SKM-1 treated with dmso at 0.1 percent for 144 hours (cell line): ENCODE measurements around the gene LDLRAD4.

Experiments used
- DNase-seq: peaks from one replicate; lab custom pipeline; 2025; ENCODE audit not compliant: unreplicated experiment; lab: John Stamatoyannopoulos, UW

Gene LDLRAD4

GRCh38 chr18:13380691-13381070 is 162.1 kb downstream of the LDLRAD4 start:
- no peak for DNase-seq

GRCh38 chr18:13381331-13381730 is 162.8 kb downstream of the LDLRAD4 start:
- DNase-seq: no peak

GRCh38 chr18:13381944-13382365 is 163.4 kb downstream of the LDLRAD4 start:
- no peak for DNase-seq

GRCh38 chr18:13382366-13382953 is 163.9 kb downstream of the LDLRAD4 start:
- no peak for DNase-seq

DNA sequence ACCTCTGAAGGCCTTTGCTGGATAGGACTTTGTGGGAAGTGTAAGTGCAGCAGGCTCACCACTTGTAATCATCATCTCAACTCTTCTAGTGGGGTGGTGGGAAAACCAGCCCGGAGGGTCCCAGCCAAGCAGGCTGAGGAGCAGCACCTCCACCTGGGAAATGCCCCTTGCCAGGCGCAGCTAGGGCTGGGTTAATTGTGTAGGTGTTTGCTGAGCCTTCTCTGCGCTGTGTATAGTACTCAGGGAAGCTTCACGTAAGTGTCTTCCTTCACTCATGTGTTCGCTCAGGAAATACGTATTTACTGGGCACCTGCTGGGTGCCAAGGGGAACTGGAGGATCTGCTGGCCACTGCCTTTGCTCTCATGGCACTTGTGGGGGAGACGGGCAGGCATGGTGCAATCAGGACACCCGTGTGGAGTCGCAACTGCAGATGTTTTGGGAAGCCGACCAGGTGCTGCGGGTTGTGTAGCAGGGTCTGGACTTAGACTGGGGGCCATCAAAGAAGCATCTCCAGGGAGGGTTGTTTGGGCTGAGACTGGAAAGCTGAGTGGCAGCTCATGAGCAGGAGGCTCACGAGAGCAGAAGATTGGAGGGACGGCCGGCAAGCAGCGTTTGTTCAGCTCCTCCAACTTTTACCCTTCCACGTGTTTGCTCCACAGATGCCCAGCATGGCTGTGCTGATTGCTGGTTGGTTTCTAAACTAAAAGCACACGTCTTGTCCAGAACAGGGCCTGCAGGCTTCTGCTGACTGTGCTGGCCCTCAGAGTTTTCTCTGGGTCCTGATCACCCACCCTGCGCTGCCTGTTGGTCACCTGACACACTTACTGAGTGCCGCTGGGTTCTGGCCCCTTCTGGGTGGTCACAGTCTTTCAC is 164.6 kb downstream of the LDLRAD4 start:
- no peak for DNase-seq

- no peak for DNase-seq
Measured at GRCh38 chr18:13386891-13387801, 168.6 kb downstream of the LDLRAD4 start.

GRCh38 chr18:13387855-13388548 is 169.4 kb downstream of the LDLRAD4 start:
- no peak for DNase-seq

DNA sequence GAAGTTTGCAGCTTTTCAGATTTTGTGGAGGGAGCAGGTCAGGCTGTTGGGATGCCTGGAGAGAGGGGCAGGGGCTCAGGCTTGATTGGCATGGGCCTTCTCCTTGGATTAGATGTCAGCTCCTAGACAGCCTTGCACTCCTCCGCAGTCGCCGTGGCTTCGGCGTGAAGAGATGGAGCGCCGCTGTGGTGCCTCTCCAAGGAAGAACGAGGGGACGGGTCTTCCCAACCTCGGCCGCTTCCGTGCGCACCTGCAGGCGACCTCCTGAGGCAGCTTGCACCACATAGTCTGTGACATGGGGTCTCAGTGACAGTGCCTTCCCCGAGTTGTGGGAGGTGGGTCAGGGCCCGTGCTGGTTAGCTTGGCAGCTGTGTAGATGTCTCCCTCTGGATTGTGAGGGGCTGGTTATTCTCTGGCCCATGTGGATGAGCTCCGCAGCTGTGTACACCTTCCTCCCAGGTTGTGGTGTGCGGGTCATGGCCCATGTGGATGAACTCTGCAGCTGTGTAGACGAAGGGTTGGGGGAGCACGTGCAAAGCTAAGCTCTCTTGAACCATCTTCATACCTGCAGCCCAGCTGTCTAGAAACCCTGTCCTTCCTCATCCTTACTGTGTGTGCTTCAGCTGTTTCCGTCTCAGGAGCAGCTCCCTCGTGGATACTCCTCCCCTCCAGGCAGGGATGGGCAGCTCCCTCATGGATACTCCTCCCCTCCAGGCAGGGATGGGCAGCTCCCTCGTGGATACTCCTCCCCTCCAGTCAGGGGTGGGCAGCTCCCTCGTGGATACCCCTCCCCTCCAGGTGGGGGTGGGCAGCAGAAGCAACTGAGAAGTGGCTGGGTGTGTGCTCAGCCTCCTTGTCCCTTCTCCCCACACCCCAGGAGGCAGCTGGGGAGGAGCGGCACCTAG is 170.3 kb downstream of the LDLRAD4 start:
- DNase-seq: no peak

DNA sequence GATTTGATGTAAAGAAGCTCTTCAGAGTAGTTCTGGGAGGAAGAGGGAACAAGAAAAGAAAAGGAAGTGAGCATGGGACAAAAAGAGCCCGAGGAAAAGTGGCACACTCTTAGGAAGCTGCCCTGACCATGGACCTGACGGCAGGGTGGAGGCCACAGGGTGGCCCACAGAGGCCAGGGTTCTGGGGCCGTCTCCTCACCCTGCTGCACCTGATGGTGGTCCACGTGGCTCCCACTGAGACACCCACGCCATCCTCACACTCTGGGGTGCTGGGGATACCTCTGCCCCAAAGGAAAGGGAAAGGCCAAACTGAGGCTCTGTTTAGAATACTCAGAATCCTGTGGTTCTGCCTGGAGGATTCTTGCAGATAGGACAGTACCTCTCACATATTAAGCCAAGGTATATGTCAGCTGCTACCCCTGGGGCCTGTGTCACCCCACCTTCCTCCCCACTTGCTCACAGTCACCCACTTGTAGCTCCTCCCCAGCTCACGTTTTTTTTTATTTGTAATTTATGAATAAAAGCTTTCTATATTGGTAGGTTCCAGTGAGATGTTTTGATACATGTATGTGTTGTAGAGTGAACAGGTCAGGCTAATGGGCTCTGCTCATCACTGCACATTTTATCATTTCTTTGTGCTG is 171.1 kb downstream of the LDLRAD4 start:
- no peak for DNase-seq

- no peak for DNase-seq
Measured at GRCh38 chr18:13390196-13390595, 171.6 kb downstream of the LDLRAD4 start.

DNA sequence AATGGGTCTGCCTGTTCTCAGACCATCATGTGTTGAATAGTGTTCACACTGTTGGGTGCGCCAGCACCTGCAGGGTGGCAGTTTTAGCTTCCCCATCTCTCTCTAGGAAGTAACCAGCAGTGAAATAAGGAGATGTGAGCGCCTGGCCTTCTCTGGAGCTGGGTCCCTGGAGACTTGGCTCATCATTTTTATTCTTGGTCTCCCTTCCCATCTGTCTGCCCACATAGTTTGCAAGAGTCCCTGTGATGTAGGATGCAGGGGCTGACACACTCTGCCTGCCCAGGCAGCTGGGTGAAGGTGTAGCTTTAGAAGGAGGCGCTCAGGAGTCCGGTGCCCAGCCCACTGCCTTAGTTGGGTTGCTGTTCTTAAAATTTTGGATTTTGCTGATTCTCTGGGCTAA is 172.2 kb downstream of the LDLRAD4 start:
- DNase-seq: no peak

GRCh38 chr18:13392029-13392750 is 173.6 kb downstream of the LDLRAD4 start:
- DNase-seq: no peak

- no peak for DNase-seq
Measured at GRCh38 chr18:13392899-13393298, 174.3 kb downstream of the LDLRAD4 start.

DNA sequence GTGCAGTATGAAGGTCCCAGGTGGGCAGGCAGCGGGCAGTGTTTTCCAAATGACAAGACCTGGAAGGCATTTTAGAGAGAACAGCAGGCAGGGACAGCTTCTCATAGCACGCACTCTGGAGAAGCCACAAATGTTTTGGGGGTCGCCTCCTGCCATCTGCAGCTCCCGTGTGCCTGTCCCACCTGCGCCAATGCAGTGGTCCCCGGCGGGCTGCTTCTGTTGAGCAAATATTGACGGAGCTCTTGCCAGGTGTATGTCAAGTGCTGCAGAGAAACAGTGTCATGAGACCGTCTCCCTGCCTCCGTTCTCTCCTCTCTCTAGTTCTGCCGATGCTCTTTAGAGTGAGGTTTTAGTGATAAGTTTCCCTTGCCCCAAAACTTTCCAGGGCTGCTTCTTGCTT is 174.8 kb downstream of the LDLRAD4 start:
- DNase-seq: no peak

DNA sequence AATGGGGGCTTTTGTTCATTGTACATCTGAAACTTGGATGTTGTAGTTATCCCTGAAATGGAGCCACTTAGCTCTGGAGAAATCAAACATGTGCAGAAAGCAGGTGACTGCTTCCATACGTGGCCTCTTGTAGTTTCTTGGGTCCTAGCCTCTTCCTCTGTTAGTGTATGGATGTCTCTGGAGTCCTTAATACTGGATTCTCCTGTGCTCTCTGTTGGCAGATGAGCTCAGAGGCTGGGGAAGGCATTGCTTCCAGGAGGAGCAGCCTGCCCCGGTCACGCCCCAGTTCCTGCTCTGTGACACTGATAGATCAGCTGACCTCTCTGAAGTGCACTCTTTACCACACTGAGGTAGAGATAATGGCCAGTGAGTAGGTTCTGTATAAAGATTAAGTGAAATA is 176.2 kb downstream of the LDLRAD4 start:
- DNase-seq: no peak

DNA sequence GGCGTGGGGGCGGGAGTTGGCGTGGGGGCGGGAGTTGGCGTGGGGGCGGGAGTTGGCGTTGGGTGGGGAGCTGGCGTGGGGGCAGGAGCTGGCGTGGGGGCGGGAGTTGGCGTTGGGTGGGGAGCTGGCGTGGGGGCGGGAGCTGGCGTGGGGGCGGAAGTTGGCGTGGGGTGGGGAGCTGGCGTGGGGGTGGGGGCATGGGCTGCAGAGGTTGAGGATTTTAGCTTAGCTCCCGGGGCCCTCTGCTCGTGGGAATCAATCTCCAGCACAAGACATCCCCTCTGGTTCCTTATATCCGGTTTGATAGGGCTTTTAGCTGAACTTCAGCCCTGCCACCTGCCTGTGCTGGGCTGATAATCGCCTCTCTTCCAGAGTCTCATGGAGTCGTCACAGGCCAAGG is 177.0 kb downstream of the LDLRAD4 start:
- DNase-seq: no peak

- no peak for DNase-seq
Measured at GRCh38 chr18:13397504-13398163, 179.1 kb downstream of the LDLRAD4 start.

- DNase-seq: no peak
Measured at GRCh38 chr18:13398631-13399030, 180.1 kb downstream of the LDLRAD4 start.
